HG02973 (cell line): ENCODE measurements around the gene CDH13.

Experiments
- ATAC-seq: cut with Tn5 transposase; IDR thresholded peaks from one replicate; pipeline ENCODE4 v1.9.1; 2021; ENCODE audit warnings: moderate library complexity; ENCODE audit not compliant: unreplicated experiment

Gene CDH13

GRCh38 chr16:83623091-83623730 lies 996.4 kb downstream of the CDH13 start:
- ATAC-seq: no peak

DNA sequence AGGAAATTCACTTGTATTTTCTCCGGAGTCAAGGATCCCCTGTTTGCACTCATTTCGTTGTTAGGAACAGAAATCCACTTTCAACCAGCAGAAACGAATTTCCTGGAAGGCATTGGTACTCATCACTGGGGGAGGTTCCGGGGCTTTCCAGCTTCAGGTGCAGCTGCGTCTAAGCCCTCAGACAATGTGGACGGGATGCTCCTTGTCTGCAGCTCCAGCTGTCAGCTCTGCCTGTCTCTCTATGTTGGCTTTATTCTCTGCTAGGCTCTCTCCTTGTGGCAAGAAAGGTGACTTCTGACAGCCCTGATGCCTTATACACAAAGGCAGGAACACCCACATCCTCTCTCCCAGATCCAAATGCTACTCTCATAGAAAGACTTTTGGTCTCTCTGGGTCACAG lies 997.1 kb downstream of the CDH13 start:
- ATAC-seq: no peak

GRCh38 chr16:83624429-83625120 lies 997.8 kb downstream of the CDH13 start:
- no peak for ATAC-seq

GRCh38 chr16:83626204-83626603 lies 999.4 kb downstream of the CDH13 start:
- no peak for ATAC-seq

DNA sequence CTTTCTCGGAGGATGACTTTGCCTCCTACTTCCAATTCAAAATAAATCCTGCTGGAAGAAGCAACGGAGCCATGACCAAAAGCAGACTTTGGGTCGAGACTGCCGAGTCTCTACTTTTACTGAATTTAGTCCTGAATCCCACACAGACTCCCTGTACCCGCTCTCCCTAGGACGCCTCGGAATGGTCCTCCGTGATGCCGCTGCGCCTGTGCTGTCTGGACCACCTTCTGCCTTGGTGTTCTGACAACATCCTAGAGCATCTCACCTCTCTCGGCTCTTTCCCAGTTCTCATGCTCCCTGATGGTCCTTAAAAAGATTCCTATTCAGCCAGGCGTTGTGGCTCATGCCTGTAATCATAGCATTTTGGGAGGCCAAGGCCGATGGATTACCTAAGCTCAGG lies 999.9 kb downstream of the CDH13 start:
- ATAC-seq: no peak

GRCh38 chr16:83627996-83628395 lies 1001.2 kb downstream of the CDH13 start:
- ATAC-seq: no peak

- ATAC-seq: no peak
Observed at GRCh38 chr16:83629426-83629825, 1002.7 kb downstream of the CDH13 start.

- no peak for ATAC-seq
Observed at GRCh38 chr16:83629836-83630235, 1003.1 kb downstream of the CDH13 start.

DNA sequence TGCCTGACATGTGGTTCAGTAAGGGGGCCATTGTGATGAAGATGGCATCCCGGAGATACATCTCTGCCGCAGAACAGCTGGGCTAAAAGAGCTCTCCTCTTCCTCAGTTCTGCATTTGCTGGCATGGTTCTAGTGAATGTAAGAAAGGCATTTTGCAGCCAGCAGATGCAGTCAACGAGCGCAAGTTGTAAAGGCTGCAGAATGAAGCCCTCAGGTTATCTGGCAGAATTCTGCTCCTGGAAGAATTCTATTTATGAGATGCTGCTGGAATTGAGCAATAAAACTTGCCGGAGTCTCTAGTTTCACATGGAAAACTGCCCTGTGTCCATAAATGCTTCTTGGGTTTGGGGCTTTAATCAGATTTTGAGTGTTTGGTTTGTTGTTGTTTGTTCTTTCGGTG lies 1004.2 kb downstream of the CDH13 start:
- no peak for ATAC-seq

DNA sequence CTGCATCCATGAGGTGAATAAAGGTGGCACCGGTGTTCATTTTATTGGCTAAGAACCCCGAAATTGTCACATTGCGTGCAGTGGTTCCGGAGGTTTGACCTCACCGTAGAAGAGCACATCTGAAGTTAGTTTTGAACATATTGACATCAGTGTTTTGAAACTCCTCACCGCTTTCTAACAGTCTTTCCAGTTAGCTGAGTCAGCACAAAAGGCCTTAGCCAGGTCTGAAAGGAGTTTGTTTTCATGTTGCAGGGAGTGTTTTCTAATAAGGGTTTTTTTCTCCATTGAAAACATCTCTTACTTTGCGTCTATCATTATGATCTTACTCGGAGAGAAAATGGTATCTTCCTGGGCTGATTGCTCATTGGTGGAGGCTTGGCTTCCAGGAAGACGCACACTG lies 1006.5 kb downstream of the CDH13 start:
- ATAC-seq: no peak

- no peak for ATAC-seq
Observed at GRCh38 chr16:83648347-83648746, 1021.6 kb downstream of the CDH13 start.

DNA sequence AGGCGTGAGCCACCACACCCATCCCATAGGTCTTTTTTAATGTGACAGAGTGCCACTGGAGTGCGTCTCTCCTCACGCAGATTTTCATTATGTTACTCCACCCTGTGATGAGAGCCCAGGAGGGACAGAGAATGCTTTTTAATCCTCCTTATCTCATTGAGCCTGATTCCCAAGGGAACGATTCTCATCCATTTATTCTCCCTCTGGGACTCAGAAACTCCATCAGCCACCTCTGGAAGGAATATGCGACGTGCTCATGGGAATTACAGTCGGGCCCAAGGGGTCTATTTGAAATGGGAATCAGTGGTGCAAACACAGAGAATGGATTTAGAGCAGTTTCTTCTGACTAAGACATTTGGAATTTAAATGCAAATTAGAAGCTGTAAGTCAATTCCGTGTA lies 1025.1 kb downstream of the CDH13 start:
- ATAC-seq: no peak

GRCh38 chr16:83652943-83653342 lies 1026.2 kb downstream of the CDH13 start:
- ATAC-seq: no peak

- ATAC-seq: no peak
Observed at GRCh38 chr16:83653785-83654184, 1027.0 kb downstream of the CDH13 start.

DNA sequence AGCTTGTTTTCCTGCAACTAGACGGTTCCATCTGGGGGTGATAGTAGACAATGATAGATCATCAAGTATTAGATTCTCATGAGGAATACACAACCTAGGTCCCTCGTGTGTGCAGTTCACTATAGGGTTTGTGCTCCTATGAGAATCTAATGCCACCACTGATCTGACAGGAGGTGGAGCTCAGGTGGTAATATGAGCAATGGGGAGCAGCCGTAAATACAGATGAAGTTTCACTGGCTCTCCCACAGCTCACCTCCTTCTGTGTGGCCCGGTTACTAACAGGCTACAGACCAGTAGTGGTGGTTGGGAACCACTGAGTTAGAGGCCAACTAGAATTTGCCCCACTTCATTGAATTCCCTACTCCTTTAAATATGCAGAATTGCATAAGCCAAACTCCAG lies 1033.5 kb downstream of the CDH13 start:
- no peak for ATAC-seq

- ATAC-seq: no peak
Observed at GRCh38 chr16:83661656-83662055, 1034.9 kb downstream of the CDH13 start.

GRCh38 chr16:83666449-83666848 lies 1039.7 kb downstream of the CDH13 start:
- no peak for ATAC-seq

DNA sequence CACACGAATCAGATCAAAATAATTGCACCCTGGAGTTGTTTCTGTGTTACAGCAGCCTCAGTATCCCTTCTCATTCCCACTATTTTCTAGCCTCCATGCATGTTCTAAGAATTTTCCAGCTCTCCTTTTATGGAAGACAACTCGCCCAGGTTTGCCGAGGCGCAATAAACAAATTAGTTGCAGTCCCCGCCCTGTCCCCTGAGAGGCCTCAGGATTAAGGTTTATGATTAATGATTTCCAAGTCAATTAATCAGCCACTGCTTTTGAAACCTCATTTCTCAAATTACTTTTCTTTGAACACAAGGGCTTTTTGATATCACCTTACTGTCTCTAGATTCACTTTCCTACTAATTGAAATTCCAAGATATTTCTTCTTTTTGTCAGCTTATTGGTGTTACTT lies 1042.7 kb downstream of the CDH13 start:
- ATAC-seq: no peak

- ATAC-seq: no peak
Observed at GRCh38 chr16:83674931-83675535, 1048.3 kb downstream of the CDH13 start.

DNA sequence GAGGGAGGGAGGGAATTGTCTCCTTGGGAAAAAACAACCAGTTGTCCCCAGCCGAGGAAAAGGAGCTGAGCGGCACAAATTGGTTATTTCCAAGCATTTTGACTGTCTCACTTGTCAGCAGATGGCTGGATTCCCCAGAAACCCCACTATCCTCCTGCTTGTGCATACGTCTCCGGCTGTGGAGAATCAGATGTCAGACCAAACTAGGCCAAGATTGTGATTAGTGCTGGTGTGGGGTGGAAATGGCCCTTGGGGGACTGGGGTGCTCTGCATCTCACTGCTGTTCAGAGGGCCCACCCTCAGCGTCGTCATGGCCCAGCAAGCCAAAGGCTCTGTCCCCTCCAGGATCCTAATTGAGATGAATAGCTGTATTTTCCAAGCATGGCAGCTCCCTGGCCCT lies 1049.3 kb downstream of the CDH13 start:
- no peak for ATAC-seq

DNA sequence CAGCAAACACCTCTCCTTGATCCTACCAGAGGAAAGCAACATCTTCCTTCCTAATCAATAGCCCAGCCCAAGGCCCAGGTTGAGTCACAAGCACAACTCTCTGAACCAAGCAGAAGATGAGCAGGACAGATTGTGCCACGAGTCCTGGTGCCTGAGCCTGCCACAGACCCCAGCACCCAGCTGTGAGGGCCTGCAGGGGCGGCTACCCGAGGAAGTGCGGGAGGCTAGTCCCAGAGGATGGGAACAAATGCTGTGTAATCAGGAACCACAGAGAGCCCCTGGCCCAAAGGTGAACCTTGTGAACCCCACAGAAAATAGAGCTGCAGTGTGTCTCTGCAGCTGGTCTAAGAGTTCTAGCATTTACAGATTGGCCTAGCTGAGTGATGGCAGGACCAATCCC lies 1054.2 kb downstream of the CDH13 start:
- no peak for ATAC-seq

DNA sequence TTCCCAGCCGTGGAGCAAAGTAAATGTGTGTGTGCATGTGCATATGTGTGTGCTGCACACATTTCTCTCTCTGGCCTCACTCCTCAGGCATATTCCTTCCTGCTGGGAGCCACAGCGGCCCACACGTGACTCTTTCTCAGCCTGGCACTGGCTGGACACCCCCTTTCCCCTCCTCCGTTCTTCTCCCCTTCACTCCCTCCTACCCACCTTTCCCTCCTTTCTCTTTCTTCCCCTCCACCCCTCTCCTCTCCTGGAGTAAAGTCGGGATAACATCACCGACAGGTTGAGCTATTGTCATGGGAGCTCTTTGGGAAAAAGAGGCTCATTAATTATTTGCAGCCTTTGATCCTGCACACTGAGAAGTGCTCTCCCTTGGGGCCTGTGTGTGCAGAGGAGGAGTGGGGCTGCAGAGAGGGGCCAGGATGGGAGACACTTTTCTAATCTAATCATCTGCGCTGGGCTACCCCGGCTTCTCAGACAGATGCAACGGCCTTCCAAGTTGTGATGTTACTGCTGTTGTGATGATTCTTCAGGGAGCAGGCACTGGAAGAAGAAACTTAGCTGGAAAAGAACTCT lies 1054.7 kb downstream of the CDH13 start:
- ATAC-seq: no peak
